ENCODE data around the gene PTPRD. TPM values are rescaled to one million over a fixed set of nuclear protein-coding genes. Genes with fewer than 3 reads are reported as not detected.

PTPRD gene
- total and polyA plus RNA-seq, 7 experiments from 2014 or later = 0.71 TPM; not detected in 6

GRCh38 chr9:8725635-8726034 lies 1887.2 kb downstream of the PTPRD start:
- intact Hi-C loops (cut with micrococcal nuclease) = no loop called here
- peaks cover 0 to 2% (median 0%) of the 10 kb centered on the region in 11 donors for H3K9me3 Mint-ChIP-seq
- H3K9me3 ChIP-seq (ENCODE audit: control insufficient read depth in 2 of 3, low read length in 3 of 3) = no peaks in the 10 kb centered on the region

GRCh38 chr9:8724284-8725018 lies 1888.4 kb downstream of the PTPRD start:
- no peak for ATAC-seq
- CTCF ChIA-PET = no interaction called here

More at GRCh38 chr9:8725635-8726034, 1887.2 kb downstream of the PTPRD start:
- Mint-ChIP-seq H3K27ac (no peak overlapping the region), H3K27me3 (peaks cover 0 to 9% (median 0%) of the 10 kb centered on the region in 5 donors), H3K4me1 (no peaks in the 10 kb centered on the region), H3K36me3 (no peaks in the 10 kb centered on the region), H3K4me3 (no peak overlapping the region)
- ATAC-seq = no peak
- no peaks in the 10 kb centered on the region for H3K27me3 ChIP-seq (ENCODE audit: control insufficient read depth in 2 of 2, insufficient read depth in 2 of 2, low read length in 2 of 2)
- H3K4me3 ChIP-seq (ENCODE audit: low read length) = no peak overlapping the region
- ChIA-PET POLR2A (no interaction called here), CTCF (no interaction called here)
- no peaks in the 10 kb centered on the region for H3K36me3 ChIP-seq (ENCODE audit: control insufficient read depth in 2 of 3, insufficient read depth in 3 of 3, low read length in 3 of 3)
- no peaks in the 10 kb centered on the region for H3K4me1 ChIP-seq (ENCODE audit: control insufficient read depth in 2 of 2, insufficient read depth in 2 of 2, low read length in 2 of 2)
- no peak overlapping the region for H3K27ac ChIP-seq (ENCODE audit: low read depth, low read length)
- no peak for DNase-seq

GRCh38 chr9:8723195-8723594 lies 1889.6 kb downstream of the PTPRD start:
- CTCF ChIA-PET = no interaction called here
- peaks cover 0 to 2% (median 0%) of the 10 kb centered on the region in 11 donors for H3K9me3 Mint-ChIP-seq
- DNase-seq (no peak), ATAC-seq (no peak)
- no peak overlapping the region for H3K4me3 Mint-ChIP-seq
- H3K27me3 ChIP-seq (ENCODE audit: control insufficient read depth in 2 of 2, insufficient read depth in 2 of 2, low read length in 2 of 2) = no peaks in the 10 kb centered on the region
- no peaks in the 10 kb centered on the region for H3K9me3 ChIP-seq (ENCODE audit: control insufficient read depth in 2 of 3, low read length in 3 of 3)
- no peak overlapping the region for H3K4me3 ChIP-seq (ENCODE audit: low read length)
- H3K4me1 ChIP-seq (ENCODE audit: control insufficient read depth in 2 of 2, insufficient read depth in 2 of 2, low read length in 2 of 2) = no peaks in the 10 kb centered on the region
- H3K36me3 ChIP-seq (ENCODE audit: control insufficient read depth in 2 of 3, insufficient read depth in 3 of 3, low read length in 3 of 3) = no peaks in the 10 kb centered on the region
- intact Hi-C loops (cut with micrococcal nuclease) = no loop called here
- no peak overlapping the region for H3K27ac ChIP-seq (ENCODE audit: low read depth, low read length)
- no peak overlapping the region for H3K27ac Mint-ChIP-seq
- no peaks in the 10 kb centered on the region for H3K36me3 Mint-ChIP-seq
- POLR2A ChIA-PET = no interaction called here
- no peaks in the 10 kb centered on the region for H3K27me3 Mint-ChIP-seq
- H3K4me1 Mint-ChIP-seq = no peaks in the 10 kb centered on the region

More at GRCh38 chr9:8724284-8725018, 1888.4 kb downstream of the PTPRD start:
- no peak overlapping the region for H3K4me3 ChIP-seq (ENCODE audit: low read length)
- no peaks in the 10 kb centered on the region for H3K9me3 ChIP-seq (ENCODE audit: control insufficient read depth in 2 of 3, low read length in 3 of 3)
- H3K27me3 ChIP-seq (ENCODE audit: control insufficient read depth in 2 of 2, insufficient read depth in 2 of 2, low read length in 2 of 2) = no peaks in the 10 kb centered on the region
- no peaks in the 10 kb centered on the region for H3K36me3 Mint-ChIP-seq
- no peak overlapping the region for H3K27ac Mint-ChIP-seq
- no peak overlapping the region for H3K4me3 Mint-ChIP-seq
- no peaks in the 10 kb centered on the region for H3K4me1 ChIP-seq (ENCODE audit: control insufficient read depth in 2 of 2, insufficient read depth in 2 of 2, low read length in 2 of 2)
- H3K4me1 Mint-ChIP-seq = no peaks in the 10 kb centered on the region
- no peaks in the 10 kb centered on the region for H3K36me3 ChIP-seq (ENCODE audit: control insufficient read depth in 2 of 3, insufficient read depth in 3 of 3, low read length in 3 of 3)
- intact Hi-C loops (cut with micrococcal nuclease) = no loop called here
- H3K27me3 Mint-ChIP-seq = peaks cover 0 to 3% (median 0%) of the 10 kb centered on the region in 5 donors
- H3K9me3 Mint-ChIP-seq = peaks cover 0 to 2% (median 0%) of the 10 kb centered on the region in 11 donors
- H3K27ac ChIP-seq (ENCODE audit: low read depth, low read length) = no peak overlapping the region
- DNase-seq = no peak
- POLR2A ChIA-PET = no interaction called here

GRCh38 chr9:8719833-8720486 lies 1892.8 kb downstream of the PTPRD start:
- ChIA-PET POLR2A (no interaction called here), CTCF (interaction anchor here (1.0 kb wide), 1 partner anchor 9 kb away, joined by 5 read pairs; no protein-coding TSS in a partner anchor)
- Mint-ChIP-seq H3K27me3 (no peaks in the 10 kb centered on the region), H3K36me3 (no peaks in the 10 kb centered on the region), H3K4me1 (no peaks in the 10 kb centered on the region), H3K4me3 (no peak overlapping the region), H3K27ac (no peak overlapping the region), H3K9me3 (no peaks in the 10 kb centered on the region)
- Histone ChIP-seq H3K27ac (ENCODE audit: low read depth, low read length) (no peak overlapping the region), H3K36me3 (ENCODE audit: control insufficient read depth in 2 of 3, insufficient read depth in 3 of 3, low read length in 3 of 3) (no peaks in the 10 kb centered on the region), H3K27me3 (ENCODE audit: control insufficient read depth in 2 of 2, insufficient read depth in 2 of 2, low read length in 2 of 2) (no peaks in the 10 kb centered on the region), H3K9me3 (ENCODE audit: control insufficient read depth in 2 of 3, low read length in 3 of 3) (no peaks in the 10 kb centered on the region), H3K4me1 (ENCODE audit: control insufficient read depth in 2 of 2, insufficient read depth in 2 of 2, low read length in 2 of 2) (no peaks in the 10 kb centered on the region), H3K4me3 (ENCODE audit: low read length) (no peak overlapping the region)
- DNase-seq (no peak), ATAC-seq (no peak)
- intact Hi-C loops (cut with micrococcal nuclease) = no loop called here

GRCh38 chr9:8718121-8718725 lies 1894.6 kb downstream of the PTPRD start:
- Mint-ChIP-seq H3K4me1 (no peaks in the 10 kb centered on the region), H3K36me3 (no peaks in the 10 kb centered on the region), H3K4me3 (no peak overlapping the region), H3K9me3 (peaks cover 0 to under 1% (median 0%) of the 10 kb centered on the region in 11 donors), H3K27ac (no peak overlapping the region), H3K27me3 (no peaks in the 10 kb centered on the region)
- H3K36me3 ChIP-seq (ENCODE audit: control insufficient read depth in 2 of 3, insufficient read depth in 3 of 3, low read length in 3 of 3) = no peaks in the 10 kb centered on the region
- no peak overlapping the region for H3K4me3 ChIP-seq (ENCODE audit: low read length)
- intact Hi-C loops (cut with micrococcal nuclease) = no loop called here
- no peaks in the 10 kb centered on the region for H3K27me3 ChIP-seq (ENCODE audit: control insufficient read depth in 2 of 2, insufficient read depth in 2 of 2, low read length in 2 of 2)
- POLR2A ChIA-PET = no interaction called here
- no peak overlapping the region for H3K27ac ChIP-seq (ENCODE audit: low read depth, low read length)
- no peaks in the 10 kb centered on the region for H3K9me3 ChIP-seq (ENCODE audit: control insufficient read depth in 2 of 3, low read length in 3 of 3)
- ATAC-seq (no peak), DNase-seq (no peak)
- no peaks in the 10 kb centered on the region for H3K4me1 ChIP-seq (ENCODE audit: control insufficient read depth in 2 of 2, insufficient read depth in 2 of 2, low read length in 2 of 2)
- CTCF ChIA-PET = no interaction called here

GRCh38 chr9:8717146-8717545 lies 1895.7 kb downstream of the PTPRD start:
- Histone ChIP-seq H3K4me1 (ENCODE audit: control insufficient read depth in 2 of 2, insufficient read depth in 2 of 2, low read length in 2 of 2) (no peaks in the 10 kb centered on the region), H3K4me3 (ENCODE audit: low read length) (no peak overlapping the region), H3K27ac (ENCODE audit: low read depth, low read length) (no peak overlapping the region), H3K27me3 (ENCODE audit: control insufficient read depth in 2 of 2, insufficient read depth in 2 of 2, low read length in 2 of 2) (no peaks in the 10 kb centered on the region), H3K36me3 (ENCODE audit: control insufficient read depth in 2 of 3, insufficient read depth in 3 of 3, low read length in 3 of 3) (no peaks in the 10 kb centered on the region), H3K9me3 (ENCODE audit: control insufficient read depth in 2 of 3, low read length in 3 of 3) (no peaks in the 10 kb centered on the region)
- CTCF ChIA-PET = no interaction called here
- no peaks in the 10 kb centered on the region for H3K4me1 Mint-ChIP-seq
- no peaks in the 10 kb centered on the region for H3K27me3 Mint-ChIP-seq
- intact Hi-C loops (cut with micrococcal nuclease) = no loop called here
- no peaks in the 10 kb centered on the region for H3K36me3 Mint-ChIP-seq
- ATAC-seq (no peak), DNase-seq (no peak)
- no peak overlapping the region for H3K4me3 Mint-ChIP-seq
- peaks cover 0 to 3% (median 0%) of the 10 kb centered on the region in 11 donors for H3K9me3 Mint-ChIP-seq
- POLR2A ChIA-PET = no interaction called here
- no peak overlapping the region for H3K27ac Mint-ChIP-seq
